Testis (tissue), 2 donors: Measurements from ENCODE around the gene CEP72.

Experiments used
- POLR2A ChIP-seq: fragments of 450-650 bp; IDR thresholded peaks from one replicate; pipeline ENCODE4 v1.6.1; 2017; ENCODE audit warnings: antibody characterized with exemption, mild to moderate bottlenecking, moderate library complexity
- TF ChIP-seq, protein P1 (sequence below), 3 experiments: fragments of 450-650 bp in 2 of 3; fragments of 200-600 bp in 1 of 3; sonication (generic) in 1 of 3; IDR thresholded peaks; one replicate each; pipeline ENCODE4 v1.5.1; 2016 to 2019; ENCODE audit warnings: antibody characterized with exemption in 3 of 3, mild to moderate bottlenecking in 2 of 3, moderate library complexity in 1 of 3

DNA sequence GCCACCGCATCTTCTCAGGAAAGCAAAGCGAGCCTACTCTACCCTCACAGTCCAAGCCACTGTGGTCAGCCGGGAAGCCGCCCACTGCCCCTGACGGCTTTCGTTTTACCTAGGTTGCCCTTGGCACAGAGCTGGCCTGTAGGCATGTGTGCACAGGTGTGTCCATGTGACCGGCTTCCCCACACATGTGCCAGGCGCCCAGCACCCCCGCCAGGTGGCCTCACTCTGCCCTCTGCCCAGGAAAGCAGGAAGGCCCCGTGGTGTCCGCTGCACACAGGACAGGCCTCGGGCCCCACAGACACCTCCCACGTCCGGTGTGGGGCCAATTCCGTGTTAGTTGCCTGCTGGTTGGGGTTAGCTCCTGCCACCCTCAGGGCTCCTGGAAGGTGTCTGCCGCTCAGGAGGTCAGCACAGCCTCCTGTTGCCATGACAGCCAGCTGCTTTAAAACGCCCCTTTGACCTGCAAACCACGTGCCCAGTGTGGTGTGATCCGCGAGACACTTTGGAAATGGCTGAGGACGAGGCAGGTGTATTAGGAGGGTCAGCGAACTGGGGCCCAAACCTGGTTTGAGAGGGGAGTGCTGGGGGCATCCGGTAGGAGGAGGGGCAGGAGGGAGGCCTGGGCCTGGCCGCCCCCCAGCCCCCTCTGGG is 52.3 kb downstream of the CEP72 start:
- TF ChIP-seq, protein P1, sequence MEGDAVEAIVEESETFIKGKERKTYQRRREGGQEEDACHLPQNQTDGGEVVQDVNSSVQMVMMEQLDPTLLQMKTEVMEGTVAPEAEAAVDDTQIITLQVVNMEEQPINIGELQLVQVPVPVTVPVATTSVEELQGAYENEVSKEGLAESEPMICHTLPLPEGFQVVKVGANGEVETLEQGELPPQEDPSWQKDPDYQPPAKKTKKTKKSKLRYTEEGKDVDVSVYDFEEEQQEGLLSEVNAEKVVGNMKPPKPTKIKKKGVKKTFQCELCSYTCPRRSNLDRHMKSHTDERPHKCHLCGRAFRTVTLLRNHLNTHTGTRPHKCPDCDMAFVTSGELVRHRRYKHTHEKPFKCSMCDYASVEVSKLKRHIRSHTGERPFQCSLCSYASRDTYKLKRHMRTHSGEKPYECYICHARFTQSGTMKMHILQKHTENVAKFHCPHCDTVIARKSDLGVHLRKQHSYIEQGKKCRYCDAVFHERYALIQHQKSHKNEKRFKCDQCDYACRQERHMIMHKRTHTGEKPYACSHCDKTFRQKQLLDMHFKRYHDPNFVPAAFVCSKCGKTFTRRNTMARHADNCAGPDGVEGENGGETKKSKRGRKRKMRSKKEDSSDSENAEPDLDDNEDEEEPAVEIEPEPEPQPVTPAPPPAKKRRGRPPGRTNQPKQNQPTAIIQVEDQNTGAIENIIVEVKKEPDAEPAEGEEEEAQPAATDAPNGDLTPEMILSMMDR (IDR thresholded peaks at IDR 0.05), result no peak
- TF ChIP-seq POLR2A, result no peak
